ENCODE data around the gene EEPD1.
"Not testable (repeated sequence)": the region's sequence is repeated elsewhere in the genome, so short reads cannot be mapped to it uniquely, and the experiment has no call there.

EEPD1 gene

GRCh38 chr7:36119005-36119706 is 33.9 kb upstream of the EEPD1 start:
- TF ChIP-seq CTCF (conservative IDR thresholded peaks at IDR 0.05; ENCODE audit: low read length), result no peak
- no peak overlapping the region for H3K4me3 ChIP-seq (ENCODE audit: low read length)
- DNase-seq (ENCODE audit: low read depth), result peak; percentile 97

GRCh38 chr7:36119983-36120646 is 32.9 kb upstream of the EEPD1 start:
- H3K4me3 ChIP-seq (ENCODE audit: low read length); DNase-seq (ENCODE audit: low read depth): not testable (repeated sequence)

- not testable (repeated sequence) for H3K4me3 ChIP-seq (ENCODE audit: low read length); DNase-seq (ENCODE audit: low read depth)
Observed at GRCh38 chr7:36125630-36126029, 27.4 kb upstream of the EEPD1 start.

GRCh38 chr7:36127075-36127740 is 25.8 kb upstream of the EEPD1 start:
- no peak for TF ChIP-seq CTCF (conservative IDR thresholded peaks at IDR 0.05; ENCODE audit: low read length)
- DNase-seq (ENCODE audit: low read depth), result no peak
- H3K4me3 ChIP-seq (ENCODE audit: low read length), result no peak overlapping the region

- TF ChIP-seq CTCF (conservative IDR thresholded peaks at IDR 0.05; ENCODE audit: low read length), result peak; percentile 74
- peak; percentile 87 for DNase-seq (ENCODE audit: low read depth)
- H3K4me3 ChIP-seq (ENCODE audit: low read length), result no peak overlapping the region; the same call in 1 of the 2 replicates
Observed at GRCh38 chr7:36128448-36129047, 24.5 kb upstream of the EEPD1 start.

- DNase-seq (ENCODE audit: low read depth), result peak; percentile 45
- no peak for TF ChIP-seq CTCF (conservative IDR thresholded peaks at IDR 0.05; ENCODE audit: low read length)
- no peak overlapping the region for H3K4me3 ChIP-seq (ENCODE audit: low read length)
Observed at GRCh38 chr7:36129048-36129534, 24.0 kb upstream of the EEPD1 start.

- H3K4me3 ChIP-seq (ENCODE audit: low read length), result no peak overlapping the region
- TF ChIP-seq CTCF (conservative IDR thresholded peaks at IDR 0.05; ENCODE audit: low read length), result no peak
Observed at GRCh38 chr7:36130236-36130945, 22.7 kb upstream of the EEPD1 start.

More at GRCh38 chr7:36130236-36130945, 22.7 kb upstream of the EEPD1 start:
- DNase-seq (ENCODE audit: low read depth), result no peak

Measured in AG10803 (cell line).